Pancreas (tissue), 10 donors: ENCODE measurements around the gene PAK1IP1. TPM values are rescaled to one million over a fixed set of nuclear protein-coding genes. Genes with fewer than 3 reads are reported as not detected.

ENCODE experiments used
- ATAC-seq, 4 donors: fragments of 200-7000 bp; cut with Tn5 transposase; one replicate each; pipeline versions ENCODE4 v1.8.0 to v1.9.1; 2020; ENCODE audit warnings: mild to moderate bottlenecking in 4 of 4, moderate library complexity in 4 of 4
- DNase-seq, 6 donors: peaks; one replicate each; pipeline ENCODE4 v3.0.0-alpha.2; 2020
- FAIRE-seq: peaks from 2 replicates; lab custom pipeline; 2012; peaks lifted over from hg19 to GRCh38; lab: Jason Lieb, UNC
- H3K27ac ChIP-seq, 4 donors: fragments of 200-600 bp; sonication (generic); 1 replicate in 3 of 4; 2 replicates in 1 of 4; pipeline versions ENCODE4 v1.5.0 to v1.8.0; 2020
- H3K27me3 ChIP-seq, 4 donors: fragments of 200-600 bp; one replicate each; pipeline ENCODE4 v1.8.0; 2021
- H3K36me3 ChIP-seq, 3 donors: fragments of 200-600 bp; sonication (generic) in 1 of 3; one replicate each; pipeline versions ENCODE4 v1.5.0 to v1.8.0; 2020 to 2021
- H3K4me1 ChIP-seq, 3 donors: fragments of 200-600 bp; one replicate each; pipeline ENCODE4 v1.8.0; 2021
- H3K4me3 ChIP-seq, 4 donors: fragments of 200-600 bp; sonication (generic) in 2 of 4; one replicate each; pipeline versions ENCODE4 v1.5.0 to v1.8.0; 2020 to 2021
- H3K9me3 ChIP-seq, 4 donors: fragments of 200-600 bp; one replicate each; pipeline ENCODE4 v1.8.0; 2021
- CTCF ChIP-seq, 4 donors: fragments of 200-600 bp; sonication (generic) in 3 of 4; IDR thresholded peaks; one replicate each; pipeline versions ENCODE4 v1.5.0 to v1.8.0; 2021; ENCODE audit warnings: antibody characterized with exemption in 4 of 4
- WGBS, 2 donors: extraction: QIAGEN DNeasy Blood & Tissue Kit; methylation state at CpG; one replicate each; pipeline ENCODE4 v1.1.7; 2013; 5-methylcytosine and 5-hydroxymethylcytosine counted together
- intact Hi-C, 3 donors: fragments of 100-400 bp; cut with DNase I; formaldehyde crosslinking; loops; one replicate each; pipeline versions ENCODE4 v1.11.1 to v1.14.2; 2022
- polyA plus RNA-seq, 2 donors: library from polyadenylated mRNA; stranded (reverse); fragments of 200-250 nt; gene quantifications; one replicate each; pipeline ENCODE4 v1.2.3, GENCODE V29; 2013
- total RNA-seq, 6 donors: library from RNA; stranded (reverse); fragmentation: NEBNext Ultra II Directional in 4 of 6; extraction: Animal tissue kit (Norgen Biotek cat#: 25700) in 4 of 6; gene quantifications; one replicate each; pipeline versions ENCODE4 v1.2.1 to v1.2.4, GENCODE V29; 2021 to 2023
- donor health status: healthy with polysubstance abuse.
- donor health status: DM: no; HTN: no; CAD: no; lungs with moderate emphysema.
- donor health status: DM: no; HTN: no; CAD: no.
- donor health status: control.
- donor health status: control.
- donor health status: Bipolar disorder and iron deficiency.
- donor health status: DM: yes; HTN: yes; CAD: no.
- donor health status: DM: no; HTN: no; CAD: no.
- donor health status: DM: no; HTN: no; CAD: no.
- donor health status: DM: yes; HTN: yes; CAD: no.

The PAK1IP1 gene
- total and polyA plus RNA-seq, 8 donors = 2.4 to 7.3 (median 5.2) TPM

GRCh38 chr6:10678456-10678855 lies 16.3 kb upstream of the PAK1IP1 start:
- no peak for ATAC-seq
- no peak for DNase-seq
- FAIRE-seq = no peak
- Histone ChIP-seq H3K27ac (no peak overlapping the region), H3K9me3 (no peaks in the 10 kb centered on the region), H3K4me3 (no peak overlapping the region), H3K27me3 (no peaks in the 10 kb centered on the region), H3K4me1 (no peaks in the 10 kb centered on the region), H3K36me3 (no peaks in the 10 kb centered on the region)
- no peak for TF ChIP-seq CTCF (IDR thresholded peaks at IDR 0.05)
- intact Hi-C loops = no loop called here
- WGBS, 2 donors = 86 to 93% methylated on average over 4 of the region's 4 CpGs

DNA sequence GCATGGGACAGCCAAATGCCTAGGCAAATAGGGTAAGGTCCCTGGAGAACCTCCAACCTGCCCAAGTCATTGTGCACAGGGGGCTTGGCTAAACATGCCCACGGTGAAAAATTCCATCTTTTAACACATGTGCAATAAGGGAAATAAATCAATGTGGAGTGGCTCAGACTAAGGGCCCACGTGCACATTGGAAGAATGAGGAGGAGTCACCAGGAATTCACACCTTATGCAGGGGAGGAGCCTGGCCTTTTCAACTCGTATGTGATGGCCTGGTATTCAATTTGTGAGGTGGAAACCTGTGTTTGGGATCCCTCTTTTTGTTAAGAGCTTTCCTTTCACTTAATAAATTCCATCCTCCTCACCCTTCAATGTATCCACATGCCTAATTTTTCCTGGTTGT lies 13.0 kb upstream of the PAK1IP1 start:
- Histone ChIP-seq H3K36me3 (no peaks in the 10 kb centered on the region), H3K27ac (no peak overlapping the region), H3K4me1 (no peaks in the 10 kb centered on the region), H3K9me3 (no peaks in the 10 kb centered on the region), H3K4me3 (no peak overlapping the region), H3K27me3 (no peaks in the 10 kb centered on the region)
- no peak for TF ChIP-seq CTCF (IDR thresholded peaks at IDR 0.05)
- no peak for ATAC-seq
- 62 to 78% methylated on average over 3 of the region's 3 CpGs for WGBS, 2 donors
- no peak for FAIRE-seq
- intact Hi-C loops = no loop called here
- no peak for DNase-seq

DNA sequence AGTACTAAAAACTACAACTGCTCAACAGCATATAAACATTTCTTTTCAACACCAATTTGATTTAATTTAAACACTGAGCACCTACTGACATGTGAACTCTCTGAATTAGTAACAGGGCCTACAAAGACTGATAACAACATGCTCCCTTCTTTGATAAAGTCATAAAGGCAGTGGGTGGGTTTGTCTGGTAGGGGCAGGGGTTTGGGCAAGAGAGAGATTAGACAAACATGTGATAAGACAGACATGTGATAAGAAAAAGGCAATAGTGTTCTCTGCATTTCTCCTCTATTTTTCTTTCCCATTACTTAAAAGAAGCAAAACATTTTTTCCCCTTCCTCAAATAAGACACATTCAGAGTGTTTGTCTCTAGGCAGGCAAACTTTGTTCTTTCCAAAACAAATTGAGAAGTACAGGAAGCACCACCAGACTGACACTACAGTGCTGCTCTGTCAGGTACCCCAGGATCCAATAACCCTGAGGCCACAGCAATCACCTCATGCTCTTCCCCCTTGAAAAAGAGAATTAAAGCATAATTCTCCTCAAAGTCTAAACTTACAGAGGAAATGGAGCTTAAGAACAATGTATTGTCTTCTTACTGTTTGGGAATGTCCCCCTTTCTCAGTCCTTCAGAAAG lies 12.3 kb upstream of the PAK1IP1 start:
- intact Hi-C loops = no loop called here
- H3K4me1 ChIP-seq = no peaks in the 10 kb centered on the region
- no peak for TF ChIP-seq CTCF (IDR thresholded peaks at IDR 0.05)
- H3K36me3 ChIP-seq = no peaks in the 10 kb centered on the region
- no peak overlapping the region for H3K4me3 ChIP-seq
- FAIRE-seq = no peak
- no peaks in the 10 kb centered on the region for H3K27me3 ChIP-seq
- DNase-seq = no peak
- H3K9me3 ChIP-seq = no peaks in the 10 kb centered on the region
- ATAC-seq = no peak
- H3K27ac ChIP-seq = no peak overlapping the region

- Histone ChIP-seq H3K4me1 (no peaks in the 10 kb centered on the region), H3K4me3 (no peak overlapping the region), H3K27me3 (no peaks in the 10 kb centered on the region), H3K27ac (no peak overlapping the region), H3K9me3 (no peaks in the 10 kb centered on the region), H3K36me3 (no peaks in the 10 kb centered on the region)
- WGBS, 2 donors = 63 to 77% methylated on average over 5 of the region's 5 CpGs
- TF ChIP-seq CTCF (IDR thresholded peaks at IDR 0.05) = no peak
- ATAC-seq (no peak), DNase-seq (no peak), FAIRE-seq (no peak)
- intact Hi-C loops = no loop called here
Measured at GRCh38 chr6:10684618-10685017, 10.2 kb upstream of the PAK1IP1 start.

- intact Hi-C loops = no loop called here
- 66 to 88% methylated on average over 3 of the region's 3 CpGs for WGBS, 2 donors
Measured at GRCh38 chr6:10685092-10685915, 9.5 kb upstream of the PAK1IP1 start.

More at GRCh38 chr6:10685092-10685915, 9.5 kb upstream of the PAK1IP1 start:
- no peak for ATAC-seq
- FAIRE-seq = no peak
- no peak overlapping the region for H3K27ac ChIP-seq
- H3K9me3 ChIP-seq = no peaks in the 10 kb centered on the region
- no peaks in the 10 kb centered on the region for H3K4me1 ChIP-seq
- no peak for DNase-seq
- H3K27me3 ChIP-seq = no peaks in the 10 kb centered on the region
- H3K36me3 ChIP-seq = no peaks in the 10 kb centered on the region
- H3K4me3 ChIP-seq = no peak overlapping the region
- TF ChIP-seq CTCF (IDR thresholded peaks at IDR 0.05) = no peak
